ENCODE data around the gene ZBTB47.

The ZBTB47 gene

DNA sequence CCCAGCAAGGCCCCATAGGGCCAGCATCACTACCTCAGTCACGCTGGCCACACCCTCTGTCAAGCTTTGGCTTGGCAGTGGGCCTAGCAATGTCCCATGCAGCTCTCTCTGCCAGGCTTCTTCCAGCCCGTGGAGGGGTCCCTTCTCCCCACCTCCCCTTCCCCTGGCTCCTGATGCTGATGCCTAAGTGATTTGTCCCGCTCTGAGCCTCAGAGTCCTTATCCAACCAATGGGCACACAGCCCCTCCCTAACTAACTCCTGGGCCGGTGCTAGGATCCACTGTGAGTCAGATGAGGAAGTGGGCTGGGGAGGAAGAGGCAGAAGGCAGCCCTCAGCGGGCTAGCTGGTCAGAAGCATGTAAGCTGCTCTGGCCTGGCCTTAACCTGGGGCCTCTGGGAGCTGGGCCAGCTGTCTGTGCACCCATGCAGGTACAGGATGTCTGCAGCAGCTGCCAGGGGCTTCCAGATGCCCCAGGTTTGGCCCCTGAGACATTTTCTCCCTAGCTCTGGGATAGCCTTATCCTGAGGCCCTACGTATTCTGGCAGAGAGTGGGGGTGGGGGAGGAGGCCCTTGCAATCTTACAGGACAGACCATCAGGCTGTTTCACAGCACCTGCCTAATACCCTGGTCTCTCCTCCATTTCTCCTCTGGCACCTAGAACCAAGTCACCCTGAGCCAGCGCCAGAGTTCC is 740 bp upstream of the ZBTB47 start:
- DNase-seq (ENCODE audit: low read depth in 2 of 2): no peak

DNA sequence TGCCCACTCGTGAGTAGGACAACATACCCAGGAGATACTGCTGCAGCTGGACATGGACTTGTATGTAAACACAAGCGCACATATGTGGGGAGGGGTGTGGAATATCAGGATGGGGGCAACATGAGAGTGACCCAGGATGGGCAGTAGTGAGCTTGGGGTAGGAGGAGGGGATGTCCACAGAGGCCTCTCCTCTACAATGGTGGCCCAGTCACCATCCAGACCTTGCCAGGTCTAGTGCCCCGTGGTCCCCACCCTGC is 266 bp upstream of the ZBTB47 start:
- DNase-seq (ENCODE audit: low read depth in 2 of 2): no peak

DNA sequence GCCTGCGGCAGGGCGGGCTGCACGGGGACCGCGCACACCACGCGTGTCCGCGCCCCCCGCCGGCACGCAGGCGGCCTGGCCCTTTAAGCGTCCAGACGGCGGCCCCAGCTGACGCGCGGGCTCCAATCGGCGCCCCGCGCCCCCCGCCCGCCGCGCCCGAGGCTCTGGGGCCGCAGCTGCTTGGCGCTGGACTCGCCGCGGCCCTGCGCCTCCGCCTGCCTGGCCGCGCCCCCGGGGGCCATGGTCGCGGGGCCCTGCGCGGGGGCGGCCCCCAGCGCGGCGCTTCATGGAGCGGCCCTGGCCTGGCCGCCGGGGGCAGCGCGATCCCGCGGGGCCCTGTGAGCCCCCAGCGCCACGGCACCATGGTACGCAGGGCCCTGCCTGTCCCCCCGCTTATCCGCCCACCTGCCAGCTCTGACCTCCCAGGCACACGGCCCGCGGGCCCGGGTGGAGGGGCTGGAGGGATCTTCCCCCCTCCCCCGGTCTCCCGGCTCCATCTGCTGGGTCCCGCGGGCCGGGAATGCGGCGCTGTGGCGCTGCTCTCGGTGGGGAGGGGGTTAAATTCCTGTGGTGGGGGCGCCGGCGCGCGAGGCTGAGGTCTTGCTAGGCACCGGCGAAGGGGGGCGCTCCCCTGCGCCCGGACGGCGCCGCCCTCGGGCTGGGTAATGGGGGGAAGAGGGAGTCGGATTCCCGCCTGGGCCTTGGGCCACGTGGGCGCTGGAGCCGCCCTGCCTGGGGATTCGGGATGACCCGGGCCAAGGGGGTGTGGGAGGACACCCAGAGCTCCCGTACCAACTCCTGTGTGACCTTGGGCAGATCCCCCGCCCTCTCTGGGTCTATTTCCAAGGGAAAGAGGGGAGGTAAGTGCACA is 1.1 kb downstream of the ZBTB47 start:
- DNase-seq (ENCODE audit: low read depth in 2 of 2): no peak

DNA sequence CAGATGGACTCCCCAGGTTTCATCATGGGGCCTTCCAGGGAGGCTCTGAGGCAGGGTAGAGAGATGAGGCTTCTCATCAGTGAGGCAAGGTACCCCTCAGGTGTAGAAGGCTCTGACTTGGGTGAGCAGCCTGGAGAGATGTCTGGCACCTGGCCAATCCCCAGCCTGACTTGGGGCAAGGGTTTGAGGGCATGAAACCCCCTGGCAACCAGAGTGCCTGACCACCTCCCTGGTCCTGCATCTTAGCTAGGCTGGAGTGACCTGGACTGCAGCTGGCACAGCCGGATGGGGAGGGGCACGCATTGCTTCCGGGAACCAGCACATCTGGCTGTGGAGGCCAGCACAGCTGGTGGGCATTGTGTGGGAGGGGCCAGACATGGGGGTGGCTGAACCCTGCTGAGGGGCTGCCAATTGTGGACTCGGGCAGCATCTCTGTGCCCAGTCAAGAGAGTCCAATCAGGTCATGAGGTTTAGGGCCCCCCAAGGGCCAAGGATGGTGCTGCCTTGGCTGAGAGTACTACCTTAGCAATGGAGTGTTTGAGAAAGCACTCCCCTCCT is 1.9 kb downstream of the ZBTB47 start:
- no peak for DNase-seq (ENCODE audit: low read depth in 2 of 2)

DNA sequence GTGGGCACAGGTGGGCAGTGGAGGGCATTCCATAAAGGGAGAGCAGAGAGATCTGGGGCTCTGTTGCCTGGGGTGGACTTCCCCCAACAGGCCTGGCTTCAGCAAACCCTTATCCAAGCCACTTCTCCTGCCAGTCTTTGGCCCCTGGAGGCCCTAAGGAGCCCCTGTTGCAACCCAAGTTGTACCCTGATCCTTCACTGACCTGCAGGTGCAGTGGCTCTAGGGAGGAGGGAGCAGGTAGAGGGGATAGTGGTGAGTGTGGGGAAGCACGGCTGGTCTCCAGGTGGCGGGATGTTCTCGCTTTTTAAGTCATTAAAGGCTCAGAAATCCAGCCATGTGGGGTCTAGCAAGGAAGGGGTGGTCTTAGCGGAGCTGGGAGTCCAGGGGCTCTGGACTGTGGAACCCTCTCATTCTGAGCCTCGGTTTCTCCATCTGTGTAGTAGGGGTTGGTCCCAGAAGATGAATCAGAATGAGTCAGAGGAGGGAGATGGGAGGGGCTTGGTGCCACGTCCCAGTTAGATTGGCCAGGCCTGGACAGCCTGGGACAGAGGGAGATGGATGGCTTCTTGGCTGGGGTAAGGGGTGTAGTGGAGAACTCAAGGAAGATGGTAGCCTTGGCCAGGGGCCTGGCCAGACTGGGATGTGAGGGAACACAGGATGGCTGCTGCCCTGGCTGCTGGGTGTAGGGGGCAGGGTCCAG is 2.6 kb downstream of the ZBTB47 start:
- no peak for DNase-seq (ENCODE audit: low read depth in 2 of 2)

DNA sequence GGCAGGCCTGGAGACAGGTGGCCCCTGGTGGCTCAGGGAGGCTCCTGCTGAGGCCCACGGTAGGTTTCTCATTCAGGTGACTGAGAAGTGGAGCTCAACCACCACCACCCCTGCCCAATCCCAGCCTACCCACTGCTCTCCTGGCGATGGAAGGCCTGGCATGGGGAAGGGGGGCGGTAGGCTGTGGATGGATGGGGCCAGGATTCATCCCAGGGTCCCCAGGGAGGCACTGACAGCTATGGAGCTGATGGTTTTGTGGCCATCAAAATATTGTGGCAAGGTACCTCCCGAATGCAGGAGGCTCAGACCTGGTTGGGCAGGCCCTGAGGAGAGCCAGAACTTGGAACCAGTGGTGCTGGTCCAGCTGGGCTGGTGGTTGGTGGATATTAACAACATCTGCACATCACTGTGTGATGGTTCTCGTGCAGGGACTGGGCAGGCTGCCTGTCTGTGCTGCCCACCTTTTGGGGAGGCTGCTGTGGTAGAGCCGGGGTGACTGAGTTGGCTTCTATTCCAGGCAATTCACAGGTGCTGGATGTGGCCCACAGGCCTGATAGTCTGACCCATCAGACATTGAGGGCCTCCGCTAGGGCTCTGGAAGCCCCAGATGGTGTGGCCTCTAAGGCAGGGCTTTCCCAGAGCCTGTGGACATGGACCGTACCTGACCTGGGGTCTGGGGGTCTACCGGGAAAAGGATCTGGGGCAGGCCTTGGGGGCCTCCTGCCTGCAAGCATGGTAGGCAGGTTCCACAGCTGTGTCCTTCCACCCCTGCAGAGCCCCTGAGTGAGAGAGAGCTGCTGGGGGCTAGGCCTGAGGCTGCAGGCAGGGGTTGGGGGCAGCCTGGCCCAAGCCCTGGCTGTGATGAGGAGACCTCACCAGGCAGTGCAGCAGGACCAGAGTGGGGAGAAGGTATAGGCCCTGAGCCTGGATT is 3.4 kb downstream of the ZBTB47 start:
- no peak for DNase-seq (ENCODE audit: low read depth in 2 of 2)

DNA sequence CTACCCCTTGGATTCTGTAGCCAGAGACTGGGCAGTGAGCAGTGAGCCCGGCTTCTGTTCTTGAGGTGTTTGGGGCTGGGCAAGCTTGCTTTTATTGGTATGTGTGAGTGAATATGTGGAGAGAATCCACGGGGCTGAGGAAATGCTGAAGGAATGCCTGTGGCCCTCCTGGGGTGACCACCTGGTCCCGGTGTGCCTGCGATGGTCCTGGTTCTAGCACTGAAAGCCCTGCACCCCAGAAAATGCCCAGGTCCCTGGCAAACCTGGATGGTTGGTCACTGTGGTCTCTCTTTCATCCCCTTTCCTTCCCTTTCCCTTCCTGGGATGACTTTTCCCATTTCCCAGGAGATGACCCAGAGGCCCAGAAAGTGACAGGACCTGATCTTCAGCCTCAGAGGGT is 4.2 kb downstream of the ZBTB47 start:
- no peak for DNase-seq (ENCODE audit: low read depth in 2 of 2)

DNA sequence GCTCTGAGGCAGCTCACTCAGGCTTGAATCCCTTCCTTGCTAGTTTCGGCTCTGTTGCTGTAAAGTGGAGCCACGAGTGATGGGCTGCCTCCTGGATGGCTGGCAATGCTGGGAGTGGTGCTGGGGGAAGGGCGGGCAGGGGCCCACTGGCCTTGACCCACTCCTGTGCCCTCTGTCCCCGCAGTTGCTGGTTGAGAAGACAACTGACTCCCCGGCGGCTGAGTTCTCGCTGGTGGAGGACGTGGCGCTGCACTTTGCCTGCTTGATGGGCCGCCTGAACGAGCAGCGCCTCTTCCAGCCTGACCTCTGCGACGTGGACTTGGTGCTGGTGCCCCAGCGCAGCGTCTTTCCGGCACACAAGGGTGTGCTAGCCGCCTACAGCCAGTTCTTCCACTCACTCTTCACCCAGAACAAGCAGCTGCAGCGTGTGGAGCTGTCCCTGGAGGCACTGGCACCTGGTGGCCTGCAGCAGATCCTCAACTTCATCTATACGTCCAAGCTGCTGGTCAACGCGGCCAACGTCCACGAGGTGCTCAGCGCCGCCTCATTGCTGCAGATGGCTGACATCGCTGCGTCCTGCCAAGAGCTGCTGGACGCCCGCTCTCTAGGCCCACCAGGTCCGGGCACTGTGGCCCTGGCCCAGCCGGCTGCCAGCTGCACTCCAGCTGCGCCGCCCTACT is 4.7 kb downstream of the ZBTB47 start:
- no peak for DNase-seq (ENCODE audit: low read depth in 2 of 2)

DNA sequence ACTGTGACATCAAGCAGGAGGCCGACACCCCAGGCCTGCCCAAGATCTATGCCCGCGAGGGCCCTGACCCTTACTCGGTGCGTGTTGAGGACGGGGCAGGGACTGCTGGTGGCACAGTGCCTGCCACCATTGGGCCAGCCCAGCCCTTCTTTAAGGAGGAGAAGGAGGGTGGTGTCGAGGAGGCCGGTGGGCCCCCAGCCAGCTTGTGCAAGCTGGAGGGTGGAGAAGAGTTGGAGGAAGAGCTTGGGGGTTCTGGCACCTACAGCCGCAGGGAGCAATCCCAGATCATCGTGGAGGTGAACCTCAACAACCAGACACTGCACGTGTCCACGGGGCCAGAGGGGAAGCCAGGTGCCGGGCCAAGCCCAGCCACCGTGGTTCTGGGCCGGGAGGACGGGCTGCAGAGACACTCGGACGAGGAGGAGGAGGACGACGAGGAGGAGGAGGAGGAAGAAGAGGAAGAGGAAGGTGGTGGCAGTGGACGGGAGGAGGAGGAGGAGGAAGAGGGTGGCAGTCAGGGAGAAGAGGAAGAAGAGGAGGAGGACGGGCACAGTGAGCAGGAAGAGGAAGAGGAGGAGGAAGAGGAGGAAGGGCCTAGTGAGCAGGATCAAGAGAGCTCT is 5.4 kb downstream of the ZBTB47 start:
- no peak for DNase-seq (ENCODE audit: low read depth in 2 of 2)

DNA sequence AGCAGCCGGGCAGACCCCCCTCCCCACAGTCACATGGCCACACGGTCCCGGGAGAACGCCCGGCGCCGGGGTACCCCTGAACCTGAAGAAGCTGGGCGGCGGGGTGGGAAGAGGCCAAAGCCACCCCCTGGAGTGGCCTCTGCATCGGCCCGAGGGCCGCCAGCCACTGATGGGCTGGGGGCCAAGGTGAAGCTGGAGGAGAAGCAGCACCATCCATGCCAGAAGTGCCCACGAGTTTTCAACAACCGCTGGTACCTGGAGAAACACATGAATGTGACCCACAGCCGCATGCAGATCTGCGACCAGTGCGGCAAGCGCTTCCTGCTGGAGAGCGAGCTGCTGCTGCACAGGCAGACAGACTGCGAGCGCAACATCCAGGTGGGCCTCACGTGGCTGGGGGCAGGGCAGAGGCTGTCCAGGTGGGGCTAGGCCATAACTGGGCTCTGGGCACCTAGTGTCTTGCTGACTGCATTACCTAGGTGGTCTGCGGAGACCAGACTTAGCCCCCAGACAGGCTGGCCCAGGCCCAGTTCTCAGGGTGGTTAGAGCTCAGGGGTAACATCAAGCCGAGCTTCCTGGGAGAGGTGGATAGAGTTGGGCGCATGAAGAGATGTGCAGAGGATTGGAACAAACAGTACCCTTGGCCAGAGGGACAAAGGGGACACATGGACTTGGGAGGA is 6.1 kb downstream of the ZBTB47 start:
- no peak for DNase-seq (ENCODE audit: low read depth in 2 of 2)

DNA sequence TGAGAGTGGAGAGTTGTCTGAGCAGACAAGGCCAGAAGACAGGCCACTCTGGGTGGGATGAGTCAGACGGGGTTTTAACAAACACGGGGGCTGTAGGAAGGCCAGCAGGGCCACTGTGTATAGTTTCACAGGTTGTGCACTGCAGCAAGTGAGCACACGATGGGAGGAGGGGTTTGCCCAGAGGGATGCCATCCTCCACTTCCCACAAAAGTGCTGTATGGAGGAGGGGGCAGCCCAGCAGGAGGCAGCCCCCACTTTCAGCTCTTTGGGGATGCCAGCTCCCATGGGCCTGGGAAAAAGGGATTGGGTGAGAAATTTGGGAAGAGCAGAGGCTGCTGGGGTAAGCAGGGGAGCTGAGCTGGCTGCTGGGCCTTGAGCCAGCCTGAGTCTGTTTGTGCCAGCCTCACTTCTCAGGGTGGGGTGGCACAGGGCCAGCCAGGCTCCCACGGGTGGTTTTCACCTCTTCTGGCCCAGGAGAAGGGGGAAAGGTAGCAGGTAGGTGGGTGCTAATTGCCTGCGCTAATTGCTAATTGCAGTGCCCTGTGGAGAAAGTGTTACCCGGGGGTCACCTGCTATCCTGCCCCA is 6.7 kb downstream of the ZBTB47 start:
- DNase-seq (ENCODE audit: low read depth in 2 of 2): no peak

DNA sequence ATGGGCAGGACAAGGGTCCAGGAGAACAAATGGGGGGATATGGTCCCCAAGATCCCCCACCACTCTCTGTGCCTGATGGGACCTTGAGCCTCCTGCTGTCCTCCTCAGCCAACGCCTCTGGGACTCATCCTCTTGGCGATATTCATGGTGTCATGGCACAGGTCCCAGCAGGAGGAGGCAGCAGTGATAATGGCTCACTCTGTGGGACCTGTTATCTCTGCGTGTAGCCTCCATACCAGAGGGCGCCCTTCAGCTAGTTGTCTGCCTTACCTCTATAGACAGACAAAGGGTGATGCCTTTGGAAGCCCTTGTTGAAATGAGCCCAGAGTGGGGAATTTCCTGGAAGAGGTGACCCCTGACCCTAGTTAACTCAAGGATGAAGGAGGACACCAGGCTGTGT is 7.4 kb downstream of the ZBTB47 start:
- DNase-seq (ENCODE audit: low read depth in 2 of 2): no peak

DNA sequence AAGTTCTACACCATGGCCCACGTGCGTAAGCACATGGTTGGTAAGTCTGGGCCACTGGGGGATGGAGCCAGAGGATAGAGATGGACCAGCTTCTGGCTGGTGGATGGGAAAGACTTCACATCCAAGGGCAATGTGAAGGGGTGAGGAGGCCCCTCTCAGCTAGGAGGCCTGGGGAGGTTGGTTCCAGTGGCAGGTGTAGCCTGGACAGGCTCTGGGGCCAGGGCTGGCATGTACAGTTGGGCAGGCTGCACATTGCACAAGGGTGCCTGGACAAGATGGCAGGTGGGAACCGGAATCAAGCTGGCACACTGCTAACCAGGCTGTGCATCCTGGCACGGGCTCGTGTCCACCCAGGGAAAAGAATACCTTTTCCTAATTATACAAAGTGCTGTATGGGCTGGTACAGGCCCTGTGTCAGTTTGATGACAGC is 8.1 kb downstream of the ZBTB47 start:
- DNase-seq (ENCODE audit: low read depth in 2 of 2): no peak

DNA sequence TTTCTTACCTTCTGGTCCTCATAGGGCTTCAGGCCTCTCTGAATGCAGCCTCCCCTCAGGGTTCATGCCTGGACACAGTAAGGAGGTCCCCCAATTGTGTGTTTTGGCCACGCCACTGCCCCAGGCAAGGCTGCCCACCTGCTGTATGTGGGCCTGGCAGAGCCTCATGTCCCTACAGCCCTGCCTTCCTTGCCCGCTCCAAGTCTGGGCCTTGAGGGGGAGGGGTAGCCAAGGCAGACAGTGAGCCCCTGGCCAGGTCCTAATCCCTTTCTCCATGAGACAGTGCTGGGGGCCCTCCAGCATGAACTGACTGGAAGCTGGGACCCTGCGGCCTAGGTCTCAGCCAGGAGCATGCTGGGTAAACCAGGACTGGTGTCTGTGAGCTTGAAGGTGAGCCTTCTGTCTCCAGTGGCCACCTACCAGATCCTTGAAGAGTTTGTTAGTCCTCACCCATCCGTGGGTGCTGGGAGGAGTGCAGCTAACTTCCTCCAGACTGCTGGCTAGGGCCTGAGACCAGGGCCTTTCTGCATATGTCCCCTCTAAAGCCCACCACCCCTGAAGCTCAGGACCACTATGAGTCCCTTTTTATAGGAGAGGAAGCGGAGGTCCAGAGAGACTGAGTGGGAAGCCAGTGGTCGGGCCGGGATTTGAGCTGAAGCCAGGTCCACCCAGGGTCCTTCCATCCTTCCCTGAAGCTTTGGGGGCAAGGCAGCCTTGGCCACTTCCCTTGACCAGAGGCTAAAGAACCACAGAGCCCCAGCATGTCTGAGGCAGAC is 8.7 kb downstream of the ZBTB47 start:
- no peak for DNase-seq (ENCODE audit: low read depth in 2 of 2)

DNA sequence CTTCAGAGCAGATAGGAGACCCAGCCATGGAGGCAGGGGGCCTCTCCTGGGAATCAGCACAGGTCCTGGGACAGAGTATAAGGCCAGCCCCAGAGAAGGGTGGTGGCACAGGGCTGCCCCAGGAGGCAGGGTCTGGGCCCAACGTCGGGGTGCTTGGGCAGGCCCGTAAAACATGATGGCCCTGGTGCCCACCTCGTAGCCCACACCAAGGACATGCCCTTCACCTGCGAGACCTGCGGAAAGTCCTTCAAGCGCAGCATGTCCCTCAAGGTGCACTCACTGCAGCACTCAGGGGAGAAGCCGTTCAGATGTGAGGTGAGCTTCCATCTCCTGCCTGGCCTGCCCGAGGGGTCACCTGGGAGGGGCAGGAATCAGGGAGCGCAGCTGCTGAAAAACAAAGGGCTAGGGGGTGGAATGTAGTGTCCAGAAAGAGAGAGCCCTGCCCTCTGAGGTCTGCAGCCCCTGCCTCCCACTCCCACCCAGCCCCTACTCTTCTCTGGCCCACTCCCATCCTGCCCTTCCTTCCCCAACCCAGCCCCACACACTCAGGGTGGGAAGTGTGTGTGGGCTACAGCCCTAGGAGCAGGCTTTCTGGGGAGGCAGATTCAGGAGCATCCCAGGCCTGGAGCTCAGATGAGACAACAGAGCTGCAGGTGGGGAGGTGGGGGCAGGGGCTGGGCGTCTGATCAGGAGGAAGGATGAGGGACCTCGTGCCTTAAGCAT is 9.5 kb downstream of the ZBTB47 start:
- no peak for DNase-seq (ENCODE audit: low read depth in 2 of 2)

DNA sequence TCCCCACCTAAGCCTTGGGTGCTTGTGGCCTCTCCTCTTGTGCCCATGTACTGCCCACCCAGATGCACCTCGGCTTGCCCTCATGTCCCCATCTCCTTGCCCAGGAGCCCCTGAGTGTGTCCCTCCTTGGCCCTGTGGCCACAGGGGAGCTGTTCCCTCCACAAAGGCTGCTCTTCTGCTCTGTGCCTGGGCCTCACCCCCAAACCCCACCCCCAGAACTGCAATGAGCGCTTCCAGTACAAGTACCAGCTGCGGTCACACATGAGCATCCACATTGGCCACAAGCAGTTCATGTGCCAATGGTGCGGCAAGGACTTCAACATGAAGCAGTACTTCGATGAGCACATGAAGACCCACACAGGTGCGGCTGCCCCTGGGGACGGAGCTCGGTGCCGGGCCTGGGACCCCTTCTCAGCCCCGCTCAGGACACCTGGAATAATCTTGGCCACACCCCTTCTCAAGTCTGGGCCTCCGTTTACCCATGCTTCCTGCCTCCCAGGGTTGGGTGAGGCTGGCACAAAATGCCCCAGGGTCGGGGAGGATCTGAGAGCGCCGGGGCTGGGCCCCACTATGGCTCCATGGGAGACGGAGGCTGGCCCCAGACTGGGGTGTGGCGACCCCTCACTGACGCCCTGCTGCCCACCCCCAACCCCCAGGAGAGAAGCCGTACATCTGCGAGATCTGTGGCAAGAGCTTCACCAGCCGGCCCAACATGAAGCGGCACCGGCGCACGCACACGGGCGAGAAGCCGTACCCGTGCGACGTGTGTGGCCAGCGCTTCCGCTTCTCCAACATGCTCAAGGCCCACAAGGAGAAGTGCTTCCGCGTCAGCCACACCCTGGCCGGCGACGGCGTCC is 10.3 kb downstream of the ZBTB47 start:
- DNase-seq (ENCODE audit: low read depth in 2 of 2): no peak

DNA sequence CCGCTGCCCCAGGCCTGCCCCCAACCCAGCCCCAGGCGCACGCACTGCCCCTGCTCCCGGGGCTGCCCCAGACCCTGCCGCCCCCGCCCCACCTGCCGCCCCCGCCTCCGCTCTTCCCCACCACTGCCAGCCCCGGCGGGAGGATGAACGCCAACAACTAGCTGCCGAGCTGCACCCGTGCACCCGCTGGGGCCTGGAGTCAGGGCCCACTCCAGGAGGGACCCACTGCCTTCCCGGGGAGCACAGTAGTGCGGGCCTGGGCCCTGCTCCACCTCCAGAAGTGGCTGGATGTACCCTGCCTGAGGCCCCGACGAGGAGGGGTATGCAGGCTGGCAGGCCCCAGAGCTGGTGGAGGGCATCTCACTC is 10.9 kb downstream of the ZBTB47 start:
- DNase-seq (ENCODE audit: low read depth in 2 of 2): no peak
